Measurements from ENCODE around the gene OR1M1. TPM values are rescaled to one million over a fixed set of nuclear protein-coding genes. Genes with fewer than 3 reads are reported as not detected.

OR1M1 gene
- total RNA-seq: not detected
- total RNA-seq (2013): not detected

- WGBS (ENCODE audit: insufficient coverage): 75% methylated on average over 1 of the region's 2 CpGs
- no peak for TF ChIP-seq CTCF (IDR thresholded peaks at IDR 0.05)
- Mint-ChIP-seq H3K4me1 (no peaks in the 10 kb centered on the region), H3K9me3 (no peaks in the 10 kb centered on the region), H3K27me3 (ENCODE audit: low read depth in 2 of 2) (peaks cover 3 to 14% of the 10 kb centered on the region in 2 donors), H3K36me3 (no peaks in the 10 kb centered on the region), H3K27ac (no peak within 1 kb of the TSS), H3K4me3 (no peak within 1 kb of the TSS)
- Histone ChIP-seq H3K27ac (ENCODE audit: low read length) (no peak within 1 kb of the TSS), H3K4me1 (ENCODE audit: control insufficient read depth, insufficient read depth, low read length) (no peaks in the 10 kb centered on the region), H3K36me3 (ENCODE audit: control insufficient read depth, insufficient read depth, low read length) (no peaks in the 10 kb centered on the region), H3K9me3 (ENCODE audit: control insufficient read depth, insufficient read depth, low read length) (no peaks in the 10 kb centered on the region), H3K4me3 (ENCODE audit: low read length) (no peak within 1 kb of the TSS), H3K27me3 (ENCODE audit: control insufficient read depth, insufficient read depth, low read length) (no peaks in the 10 kb centered on the region)
- ATAC-seq (no peak), DNase-seq (no peak)
- intact Hi-C loops (cut with micrococcal nuclease): no loop called here
Measured at GRCh38 chr19:9086761-9087160, at the start of gene OR1M1. Gene OR1M1, plus strand, starts transcription at chr19:9087061. Its CDS starts 6,184 bp downstream, at chr19:9093245.

GRCh38 chr19:9037400-9038062, 49.3 kb upstream of the OR1M1 start:
- peaks cover 6 to 9% of the 10 kb centered on the region in 2 donors for H3K27me3 Mint-ChIP-seq (ENCODE audit: low read depth in 2 of 2)
- H3K36me3 Mint-ChIP-seq: no peaks in the 10 kb centered on the region
- H3K4me1 Mint-ChIP-seq: no peaks in the 10 kb centered on the region
- H3K4me3 ChIP-seq (ENCODE audit: low read length): no peak overlapping the region
- no peaks in the 10 kb centered on the region for H3K36me3 ChIP-seq (ENCODE audit: control insufficient read depth, insufficient read depth, low read length)
- no peak for DNase-seq
- no peak for TF ChIP-seq CTCF (IDR thresholded peaks at IDR 0.05)
- no peaks in the 10 kb centered on the region for H3K9me3 ChIP-seq (ENCODE audit: control insufficient read depth, insufficient read depth, low read length)
- intact Hi-C loops (cut with micrococcal nuclease): no loop called here
- H3K4me1 ChIP-seq (ENCODE audit: control insufficient read depth, insufficient read depth, low read length): no peaks in the 10 kb centered on the region
- H3K4me3 Mint-ChIP-seq: no peak overlapping the region
- H3K27ac ChIP-seq (ENCODE audit: low read length): no peak overlapping the region
- H3K9me3 Mint-ChIP-seq: no peaks in the 10 kb centered on the region
- 84% methylated on average over 8 of the region's 8 CpGs for WGBS (ENCODE audit: insufficient coverage)
- H3K27me3 ChIP-seq (ENCODE audit: control insufficient read depth, insufficient read depth, low read length): no peaks in the 10 kb centered on the region
- H3K27ac Mint-ChIP-seq: no peak overlapping the region
- ATAC-seq: no peak

- no peak overlapping the region for H3K27ac ChIP-seq (ENCODE audit: low read length)
- Mint-ChIP-seq H3K36me3 (no peaks in the 10 kb centered on the region), H3K27ac (no peak overlapping the region), H3K27me3 (ENCODE audit: low read depth in 2 of 2) (peaks cover 8 to 9% of the 10 kb centered on the region in 2 donors), H3K4me3 (no peak overlapping the region), H3K4me1 (no peaks in the 10 kb centered on the region), H3K9me3 (no peaks in the 10 kb centered on the region)
- no peaks in the 10 kb centered on the region for H3K27me3 ChIP-seq (ENCODE audit: control insufficient read depth, insufficient read depth, low read length)
- WGBS (ENCODE audit: insufficient coverage): 81% methylated on average over 5 of the region's 5 CpGs
- H3K36me3 ChIP-seq (ENCODE audit: control insufficient read depth, insufficient read depth, low read length): no peaks in the 10 kb centered on the region
- H3K9me3 ChIP-seq (ENCODE audit: control insufficient read depth, insufficient read depth, low read length): no peaks in the 10 kb centered on the region
- intact Hi-C loops (cut with micrococcal nuclease): no loop called here
- H3K4me1 ChIP-seq (ENCODE audit: control insufficient read depth, insufficient read depth, low read length): no peaks in the 10 kb centered on the region
- ATAC-seq: no peak
- H3K4me3 ChIP-seq (ENCODE audit: low read length): no peak overlapping the region
- TF ChIP-seq CTCF (IDR thresholded peaks at IDR 0.05): no peak
- DNase-seq: no peak
Measured at GRCh38 chr19:9039728-9040127, 47.1 kb upstream of the OR1M1 start.

GRCh38 chr19:9040131-9040530, 46.7 kb upstream of the OR1M1 start:
- intact Hi-C loops (cut with micrococcal nuclease): no loop called here
- 76% methylated on average over 9 of the region's 9 CpGs for WGBS (ENCODE audit: insufficient coverage)
- TF ChIP-seq CTCF (IDR thresholded peaks at IDR 0.05): no peak
- peaks cover 8 to 9% of the 10 kb centered on the region in 2 donors for H3K27me3 Mint-ChIP-seq (ENCODE audit: low read depth in 2 of 2)
- H3K4me1 ChIP-seq (ENCODE audit: control insufficient read depth, insufficient read depth, low read length): no peaks in the 10 kb centered on the region
- H3K9me3 Mint-ChIP-seq: no peaks in the 10 kb centered on the region
- H3K27ac ChIP-seq (ENCODE audit: low read length): no peak overlapping the region
- DNase-seq (no peak), ATAC-seq (no peak)
- H3K4me3 Mint-ChIP-seq: no peak overlapping the region
- no peaks in the 10 kb centered on the region for H3K36me3 ChIP-seq (ENCODE audit: control insufficient read depth, insufficient read depth, low read length)
- no peak overlapping the region for H3K4me3 ChIP-seq (ENCODE audit: low read length)
- no peaks in the 10 kb centered on the region for H3K27me3 ChIP-seq (ENCODE audit: control insufficient read depth, insufficient read depth, low read length)
- H3K36me3 Mint-ChIP-seq: no peaks in the 10 kb centered on the region
- H3K4me1 Mint-ChIP-seq: no peaks in the 10 kb centered on the region
- no peaks in the 10 kb centered on the region for H3K9me3 ChIP-seq (ENCODE audit: control insufficient read depth, insufficient read depth, low read length)
- no peak overlapping the region for H3K27ac Mint-ChIP-seq
